HG02571 (cell line): Measurements from ENCODE around the gene CUBN.

Source experiments
- ATAC-seq: cut with Tn5 transposase; IDR thresholded peaks from one replicate; pipeline ENCODE4 v1.9.1; 2021; ENCODE audit warnings: mild to moderate bottlenecking, moderate library complexity; ENCODE audit not compliant: unreplicated experiment

The CUBN gene

GRCh38 chr10:17043586-17043985 lies 86.0 kb downstream of the CUBN start:
- no peak for ATAC-seq

- no peak for ATAC-seq
These were observed 87.7 kb downstream of the CUBN start for GRCh38 chr10:17041626-17042520.

GRCh38 chr10:17038627-17039026 lies 91.0 kb downstream of the CUBN start:
- ATAC-seq, result no peak

- no peak for ATAC-seq
These were observed 91.7 kb downstream of the CUBN start for GRCh38 chr10:17037910-17038309.

- no peak for ATAC-seq
These were observed 94.2 kb downstream of the CUBN start for GRCh38 chr10:17035446-17035845.

GRCh38 chr10:17033529-17034260 lies 95.9 kb downstream of the CUBN start:
- ATAC-seq, result no peak

GRCh38 chr10:17031637-17032635 lies 97.7 kb downstream of the CUBN start:
- ATAC-seq, result no peak

- ATAC-seq, result no peak
These were observed 99.9 kb downstream of the CUBN start for GRCh38 chr10:17029581-17030271.

- ATAC-seq, result no peak
These were observed 100.4 kb downstream of the CUBN start for GRCh38 chr10:17029239-17029580.

- ATAC-seq, result no peak
These were observed 100.8 kb downstream of the CUBN start for GRCh38 chr10:17028798-17029197.

GRCh38 chr10:17026686-17027485 lies 102.7 kb downstream of the CUBN start:
- peak; percentile 44 for ATAC-seq

- ATAC-seq, result no peak
These were observed 103.9 kb downstream of the CUBN start for GRCh38 chr10:17025444-17026295.

- ATAC-seq, result no peak
These were observed 105.2 kb downstream of the CUBN start for GRCh38 chr10:17024461-17024860.

GRCh38 chr10:17023386-17024298 lies 106.0 kb downstream of the CUBN start:
- peak; percentile 96 for ATAC-seq

GRCh38 chr10:17022896-17023295 lies 106.7 kb downstream of the CUBN start:
- no peak for ATAC-seq

GRCh38 chr10:17022466-17022825 lies 107.2 kb downstream of the CUBN start:
- ATAC-seq, result no peak

GRCh38 chr10:17021656-17022465 lies 107.8 kb downstream of the CUBN start:
- no peak for ATAC-seq
